ENCODE results near the gene GALNT18.

Gene GALNT18

GRCh38 chr11:11304550-11304949 lies 317.3 kb downstream of the GALNT18 start:
- no peak overlapping the region for H3K4me3 ChIP-seq (ENCODE audit: low read depth, low read length)
- H3K9me3 ChIP-seq (ENCODE audit: control insufficient read depth, insufficient read depth, low read depth, low read length) = no peaks in the 10 kb centered on the region
- H3K27ac ChIP-seq (ENCODE audit: low read depth, low read length) = no peak overlapping the region
- no peaks in the 10 kb centered on the region for H3K36me3 ChIP-seq (ENCODE audit: control insufficient read depth, insufficient read depth, low read length)
- no peaks in the 10 kb centered on the region for H3K4me1 ChIP-seq (ENCODE audit: control insufficient read depth, insufficient read depth, low read length)
- H3K27me3 ChIP-seq (ENCODE audit: control insufficient read depth, insufficient read depth, low read length) = no peaks in the 10 kb centered on the region
- no peak overlapping the region for H3K9ac ChIP-seq (ENCODE audit: low read length)

GRCh38 chr11:11302565-11302964 lies 319.2 kb downstream of the GALNT18 start:
- Histone ChIP-seq H3K4me3 (ENCODE audit: low read depth, low read length) (no peak overlapping the region), H3K9ac (ENCODE audit: low read length) (no peak overlapping the region), H3K27me3 (ENCODE audit: control insufficient read depth, insufficient read depth, low read length) (no peaks in the 10 kb centered on the region), H3K36me3 (ENCODE audit: control insufficient read depth, insufficient read depth, low read length) (no peaks in the 10 kb centered on the region), H3K27ac (ENCODE audit: low read depth, low read length) (no peak overlapping the region), H3K4me1 (ENCODE audit: control insufficient read depth, insufficient read depth, low read length) (peaks cover 4% of the 10 kb centered on the region; the same call in 1 of the 2 replicates), H3K9me3 (ENCODE audit: control insufficient read depth, insufficient read depth, low read depth, low read length) (no peaks in the 10 kb centered on the region)

GRCh38 chr11:11301212-11301611 lies 320.6 kb downstream of the GALNT18 start:
- no peak overlapping the region for H3K27ac ChIP-seq (ENCODE audit: low read depth, low read length)
- H3K27me3 ChIP-seq (ENCODE audit: control insufficient read depth, insufficient read depth, low read length) = no peaks in the 10 kb centered on the region
- H3K4me3 ChIP-seq (ENCODE audit: low read depth, low read length) = no peak overlapping the region
- peaks cover 4% of the 10 kb centered on the region; the same call in 1 of the 2 replicates for H3K4me1 ChIP-seq (ENCODE audit: control insufficient read depth, insufficient read depth, low read length)
- no peaks in the 10 kb centered on the region for H3K36me3 ChIP-seq (ENCODE audit: control insufficient read depth, insufficient read depth, low read length)
- H3K9me3 ChIP-seq (ENCODE audit: control insufficient read depth, insufficient read depth, low read depth, low read length) = no peaks in the 10 kb centered on the region
- H3K9ac ChIP-seq (ENCODE audit: low read length) = no peak overlapping the region

GRCh38 chr11:11297578-11297977 lies 324.2 kb downstream of the GALNT18 start:
- Histone ChIP-seq H3K4me1 (ENCODE audit: control insufficient read depth, insufficient read depth, low read length) (peaks cover 11% of the 10 kb centered on the region; the same call in 1 of the 2 replicates), H3K9me3 (ENCODE audit: control insufficient read depth, insufficient read depth, low read depth, low read length) (no peaks in the 10 kb centered on the region), H3K27me3 (ENCODE audit: control insufficient read depth, insufficient read depth, low read length) (no peaks in the 10 kb centered on the region), H3K27ac (ENCODE audit: low read depth, low read length) (no peak overlapping the region), H3K9ac (ENCODE audit: low read length) (no peak overlapping the region), H3K36me3 (ENCODE audit: control insufficient read depth, insufficient read depth, low read length) (no peaks in the 10 kb centered on the region), H3K4me3 (ENCODE audit: low read depth, low read length) (no peak overlapping the region)

GRCh38 chr11:11296434-11296833 lies 325.4 kb downstream of the GALNT18 start:
- no peak overlapping the region for H3K4me3 ChIP-seq (ENCODE audit: low read depth, low read length)
- H3K9me3 ChIP-seq (ENCODE audit: control insufficient read depth, insufficient read depth, low read depth, low read length) = no peaks in the 10 kb centered on the region
- no peaks in the 10 kb centered on the region for H3K36me3 ChIP-seq (ENCODE audit: control insufficient read depth, insufficient read depth, low read length)
- H3K9ac ChIP-seq (ENCODE audit: low read length) = no peak overlapping the region
- H3K4me1 ChIP-seq (ENCODE audit: control insufficient read depth, insufficient read depth, low read length) = peaks cover 11% of the 10 kb centered on the region; the same call in 1 of the 2 replicates
- H3K27ac ChIP-seq (ENCODE audit: low read depth, low read length) = no peak overlapping the region
- no peaks in the 10 kb centered on the region for H3K27me3 ChIP-seq (ENCODE audit: control insufficient read depth, insufficient read depth, low read length)

GRCh38 chr11:11294551-11294855 lies 327.3 kb downstream of the GALNT18 start:
- Histone ChIP-seq H3K27ac (ENCODE audit: low read depth, low read length) (no peak overlapping the region), H3K4me3 (ENCODE audit: low read depth, low read length) (no peak overlapping the region), H3K27me3 (ENCODE audit: control insufficient read depth, insufficient read depth, low read length) (no peaks in the 10 kb centered on the region), H3K36me3 (ENCODE audit: control insufficient read depth, insufficient read depth, low read length) (no peaks in the 10 kb centered on the region), H3K9me3 (ENCODE audit: control insufficient read depth, insufficient read depth, low read depth, low read length) (no peaks in the 10 kb centered on the region), H3K4me1 (ENCODE audit: control insufficient read depth, insufficient read depth, low read length) (peaks cover 14% of the 10 kb centered on the region; the same call in 1 of the 2 replicates), H3K9ac (ENCODE audit: low read length) (no peak overlapping the region)

GRCh38 chr11:11293798-11294550 lies 327.8 kb downstream of the GALNT18 start:
- Histone ChIP-seq H3K27ac (ENCODE audit: low read depth, low read length) (no peak overlapping the region), H3K27me3 (ENCODE audit: control insufficient read depth, insufficient read depth, low read length) (no peaks in the 10 kb centered on the region), H3K9me3 (ENCODE audit: control insufficient read depth, insufficient read depth, low read depth, low read length) (no peaks in the 10 kb centered on the region)

GRCh38 chr11:11292839-11293238 lies 329.0 kb downstream of the GALNT18 start:
- Histone ChIP-seq H3K4me1 (ENCODE audit: control insufficient read depth, insufficient read depth, low read length) (peaks cover 12% of the 10 kb centered on the region; the same call in 1 of the 2 replicates), H3K27me3 (ENCODE audit: control insufficient read depth, insufficient read depth, low read length) (no peaks in the 10 kb centered on the region), H3K4me3 (ENCODE audit: low read depth, low read length) (no peak overlapping the region), H3K27ac (ENCODE audit: low read depth, low read length) (no peak overlapping the region), H3K9ac (ENCODE audit: low read length) (no peak overlapping the region), H3K9me3 (ENCODE audit: control insufficient read depth, insufficient read depth, low read depth, low read length) (no peaks in the 10 kb centered on the region), H3K36me3 (ENCODE audit: control insufficient read depth, insufficient read depth, low read length) (no peaks in the 10 kb centered on the region)

More at GRCh38 chr11:11293798-11294550, 327.8 kb downstream of the GALNT18 start:
- no peaks in the 10 kb centered on the region for H3K36me3 ChIP-seq (ENCODE audit: control insufficient read depth, insufficient read depth, low read length)
- H3K4me3 ChIP-seq (ENCODE audit: low read depth, low read length) = no peak overlapping the region
- peaks cover 14% of the 10 kb centered on the region; the same call in 1 of the 2 replicates for H3K4me1 ChIP-seq (ENCODE audit: control insufficient read depth, insufficient read depth, low read length)
- H3K9ac ChIP-seq (ENCODE audit: low read length) = no peak overlapping the region

- H3K27ac ChIP-seq (ENCODE audit: low read depth, low read length) = no peak overlapping the region
- no peak overlapping the region for H3K9ac ChIP-seq (ENCODE audit: low read length)
- H3K36me3 ChIP-seq (ENCODE audit: control insufficient read depth, insufficient read depth, low read length) = no peaks in the 10 kb centered on the region
Measured at GRCh38 chr11:11291041-11292015, 330.5 kb downstream of the GALNT18 start.

GRCh38 chr11:11290354-11290753 lies 331.5 kb downstream of the GALNT18 start:
- no peak overlapping the region for H3K9ac ChIP-seq (ENCODE audit: low read length)
- no peaks in the 10 kb centered on the region for H3K9me3 ChIP-seq (ENCODE audit: control insufficient read depth, insufficient read depth, low read depth, low read length)
- H3K36me3 ChIP-seq (ENCODE audit: control insufficient read depth, insufficient read depth, low read length) = no peaks in the 10 kb centered on the region
- no peaks in the 10 kb centered on the region for H3K27me3 ChIP-seq (ENCODE audit: control insufficient read depth, insufficient read depth, low read length)
- no peak overlapping the region for H3K27ac ChIP-seq (ENCODE audit: low read depth, low read length)
- H3K4me1 ChIP-seq (ENCODE audit: control insufficient read depth, insufficient read depth, low read length) = peaks cover 9% of the 10 kb centered on the region; the same call in 1 of the 2 replicates
- no peak overlapping the region for H3K4me3 ChIP-seq (ENCODE audit: low read depth, low read length)

More at GRCh38 chr11:11291041-11292015, 330.5 kb downstream of the GALNT18 start:
- H3K9me3 ChIP-seq (ENCODE audit: control insufficient read depth, insufficient read depth, low read depth, low read length) = no peaks in the 10 kb centered on the region
- H3K4me1 ChIP-seq (ENCODE audit: control insufficient read depth, insufficient read depth, low read length) = peaks cover 9% of the 10 kb centered on the region; the same call in 1 of the 2 replicates
- no peak overlapping the region for H3K4me3 ChIP-seq (ENCODE audit: low read depth, low read length)
- no peaks in the 10 kb centered on the region for H3K27me3 ChIP-seq (ENCODE audit: control insufficient read depth, insufficient read depth, low read length)

- H3K9ac ChIP-seq (ENCODE audit: low read length) = no peak overlapping the region
Measured at GRCh38 chr11:11289669-11290068, 332.1 kb downstream of the GALNT18 start.

More at GRCh38 chr11:11289669-11290068, 332.1 kb downstream of the GALNT18 start:
- Histone ChIP-seq H3K9me3 (ENCODE audit: control insufficient read depth, insufficient read depth, low read depth, low read length) (no peaks in the 10 kb centered on the region), H3K27me3 (ENCODE audit: control insufficient read depth, insufficient read depth, low read length) (no peaks in the 10 kb centered on the region), H3K36me3 (ENCODE audit: control insufficient read depth, insufficient read depth, low read length) (no peaks in the 10 kb centered on the region), H3K4me3 (ENCODE audit: low read depth, low read length) (no peak overlapping the region), H3K27ac (ENCODE audit: low read depth, low read length) (no peak overlapping the region), H3K4me1 (ENCODE audit: control insufficient read depth, insufficient read depth, low read length) (peaks cover 9% of the 10 kb centered on the region; the same call in 1 of the 2 replicates)

All from HUES6 (cell line).